Activated T-helper 1 cell treated with anti-CD3 and anti-CD28 coated beads, Interleukin-2, amount 50 U/mL, for 16 hours (primary cell): ENCODE data around the gene MOB1B.
"Not testable (repeated sequence)": the region's sequence is repeated elsewhere in the genome, so short reads cannot be mapped to it uniquely, and the experiment has no call there.

Experiments
- DNase-seq, 2 donors: peaks; one replicate each; pipeline ENCODE4 v3.0.0-alpha.2; 2020; ENCODE audit warnings: low read depth in 1 of 2, low spot score in 1 of 2

Gene MOB1B

DNA sequence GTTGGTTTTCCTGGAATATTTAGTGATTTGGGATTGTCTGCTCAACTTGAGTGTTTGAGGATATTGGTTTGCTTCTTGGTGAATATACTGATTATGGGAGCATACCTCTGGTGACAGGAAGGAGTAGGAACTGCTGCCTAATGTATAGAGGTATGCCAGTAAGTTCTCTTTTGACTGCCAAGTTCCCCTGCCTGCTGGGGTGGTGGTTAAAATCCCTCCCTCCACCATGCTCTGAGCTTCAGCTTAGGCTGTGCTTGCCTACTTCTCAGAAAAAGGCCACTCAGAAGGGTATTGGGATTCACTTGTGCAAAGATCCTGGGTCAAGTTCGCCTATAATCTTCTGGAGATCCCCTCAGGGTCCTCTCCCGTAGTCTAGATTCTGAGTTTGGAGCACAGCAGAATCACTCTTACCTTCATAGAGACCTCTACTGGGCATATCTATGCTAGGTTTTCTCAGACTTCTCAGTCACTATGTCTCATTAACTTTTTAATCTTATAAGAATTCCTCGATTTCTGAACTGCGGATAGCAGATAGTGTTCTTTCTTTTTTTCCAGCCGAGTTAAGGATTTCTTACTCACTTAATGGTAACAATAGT lies 46.6 kb downstream of the MOB1B start:
- no peak for DNase-seq

GRCh38 chr4:70954032-70954431 lies 51.9 kb downstream of the MOB1B start:
- no peak for DNase-seq

DNA sequence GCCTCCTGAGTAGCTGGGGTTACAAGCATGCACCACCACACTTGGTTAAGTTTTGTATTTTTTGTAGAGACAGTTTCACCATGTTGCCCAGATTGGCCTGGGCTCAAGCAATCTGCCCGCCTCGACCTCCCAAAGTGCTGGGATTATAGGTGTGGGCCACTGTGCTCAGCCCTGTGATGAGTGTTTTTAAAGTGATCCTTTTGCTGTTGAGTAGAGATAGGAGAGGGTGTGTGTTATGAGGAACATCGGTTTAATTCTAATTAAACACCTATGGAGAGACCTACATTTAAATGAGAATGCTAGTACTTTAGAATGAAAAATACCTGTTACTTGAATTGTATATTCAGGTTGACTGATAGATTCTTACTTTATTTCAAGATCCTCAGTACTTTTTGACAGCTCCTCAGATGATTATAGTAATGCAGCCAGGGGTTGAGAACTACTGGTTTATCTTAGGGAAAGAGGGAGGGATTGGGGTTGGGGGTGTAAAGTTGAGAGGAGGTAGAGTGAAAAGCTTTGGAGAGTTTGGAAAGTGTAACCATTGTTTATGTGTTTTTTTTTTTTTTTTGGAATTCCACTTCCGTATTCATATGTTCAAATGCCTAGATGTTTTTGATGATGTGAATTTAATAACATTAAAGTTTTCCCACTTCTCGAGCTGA lies 54.5 kb downstream of the MOB1B start:
- DNase-seq, result no peak

GRCh38 chr4:70958681-70959080 lies 56.5 kb downstream of the MOB1B start:
- no peak for DNase-seq

- DNase-seq, result no peak
These were observed 66.9 kb downstream of the MOB1B start for GRCh38 chr4:70969076-70969475.

DNA sequence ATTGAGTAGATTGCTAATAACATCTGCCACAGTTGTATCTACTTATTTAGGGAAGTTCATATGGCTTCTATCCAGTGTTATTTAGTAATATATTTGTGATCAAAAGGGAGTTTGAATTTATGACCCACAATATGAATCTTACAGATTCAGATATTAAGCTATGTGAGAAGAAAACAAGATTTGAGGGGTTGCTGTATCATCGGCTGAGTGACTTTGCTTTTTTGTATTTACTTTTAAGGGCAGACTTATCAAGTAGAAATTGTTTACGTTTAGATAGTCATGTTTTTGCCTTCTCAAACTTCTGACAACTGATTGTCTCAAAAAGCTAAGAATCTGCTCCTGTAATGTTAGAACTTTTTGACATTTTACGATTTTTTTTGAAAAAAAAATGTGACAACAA lies 74.1 kb downstream of the MOB1B start:
- DNase-seq, result no peak

- DNase-seq, result no peak
These were observed 77.4 kb downstream of the MOB1B start for GRCh38 chr4:70979445-70980008.

- no peak for DNase-seq
These were observed 78.0 kb downstream of the MOB1B start for GRCh38 chr4:70980196-70980595.

- DNase-seq, result no peak
These were observed 81.9 kb downstream of the MOB1B start for GRCh38 chr4:70984106-70984505.

DNA sequence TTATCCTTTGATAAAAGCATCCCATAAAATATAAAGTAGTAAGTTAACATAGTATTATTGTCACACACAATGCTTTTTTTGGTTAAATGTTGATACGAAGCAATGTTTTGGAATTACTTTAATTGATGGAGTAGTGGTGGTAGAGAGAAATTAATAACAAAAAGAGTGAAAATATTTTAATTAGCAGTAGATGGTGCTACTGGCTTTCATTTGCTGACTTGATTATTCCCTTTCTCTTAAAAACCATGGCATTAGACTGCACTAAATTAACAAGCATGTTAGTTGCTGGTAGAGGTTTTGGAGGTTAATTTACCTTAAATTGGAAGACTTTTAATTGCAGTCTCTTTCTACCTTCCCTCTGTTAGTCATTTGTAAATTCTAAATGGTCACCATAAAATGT lies 82.4 kb downstream of the MOB1B start:
- no peak for DNase-seq

DNA sequence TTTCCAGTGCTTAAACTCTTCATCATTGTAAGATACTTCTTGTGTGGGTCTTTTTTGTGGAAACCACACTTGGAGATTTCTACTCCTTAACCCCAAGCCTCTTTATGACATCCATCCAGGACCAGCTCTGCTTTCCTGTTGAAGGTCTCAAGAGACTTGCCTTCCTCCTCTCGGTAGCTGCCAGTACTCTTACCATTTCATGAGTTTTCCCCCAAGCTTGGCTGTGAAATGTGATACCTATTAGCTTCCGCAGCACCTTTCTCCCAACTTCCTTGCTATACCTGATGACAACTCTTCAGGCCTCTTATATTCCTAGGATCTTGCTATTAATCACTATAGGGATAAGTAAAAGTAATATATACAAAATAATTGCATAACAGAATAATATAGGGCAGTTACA lies 89.4 kb downstream of the MOB1B start:
- no peak for DNase-seq

- no peak for DNase-seq
These were observed 90.3 kb downstream of the MOB1B start for GRCh38 chr4:70992391-70992881.

DNA sequence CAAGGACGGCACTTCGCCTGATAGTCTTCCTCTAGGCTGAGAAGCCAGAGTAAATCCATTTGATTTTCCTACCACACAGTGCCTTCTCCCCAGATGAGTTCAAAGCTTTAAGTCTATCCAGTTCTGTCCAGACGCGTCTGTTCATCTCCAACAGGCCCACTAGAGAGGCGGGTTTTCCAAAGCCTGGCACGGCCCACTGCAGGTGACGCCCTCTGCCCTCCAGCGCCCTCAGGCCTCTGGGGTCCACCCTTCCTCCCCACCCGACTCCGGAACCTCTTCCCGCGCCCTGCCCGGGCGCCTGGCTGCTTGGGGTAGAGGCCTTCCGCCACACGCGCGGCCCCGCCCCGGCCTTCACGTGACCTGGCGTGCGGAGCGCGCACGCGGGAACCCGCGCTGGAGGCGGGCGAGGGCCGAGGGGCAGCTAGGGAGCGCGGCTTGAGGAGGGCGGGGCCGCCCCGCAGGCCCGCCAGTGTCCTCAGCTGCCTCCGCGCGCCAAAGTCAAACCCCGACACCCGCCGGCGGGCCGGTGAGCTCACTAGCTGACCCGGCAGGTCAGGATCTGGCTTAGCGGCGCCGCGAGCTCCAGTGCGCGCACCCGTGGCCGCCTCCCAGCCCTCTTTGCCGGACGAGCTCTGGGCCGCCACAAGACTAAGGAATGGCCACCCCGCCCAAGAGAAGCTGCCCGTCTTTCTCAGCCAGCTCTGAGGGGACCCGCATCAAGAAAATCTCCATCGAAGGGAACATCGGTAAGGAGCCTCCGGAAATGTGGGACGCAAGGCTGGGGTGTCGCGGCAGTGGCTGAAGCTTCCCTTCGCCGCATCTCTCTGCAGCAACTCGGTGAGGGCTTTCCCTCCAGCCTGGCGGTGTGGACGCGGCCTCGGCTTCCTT lies 91.3 kb downstream of the MOB1B start, which contains the start of gene DCK:
TSS of gene DCK (plus strand) at position 469 of the 888 bp plus-strand sequence. CDS start at position 656, 187 bp downstream.
- DNase-seq, result peak; percentile 64 to 82

GRCh38 chr4:70994069-70994366 lies 91.8 kb downstream of the MOB1B start:
- DNase-seq, result no peak

GRCh38 chr4:70994387-70995099 lies 92.4 kb downstream of the MOB1B start:
- no peak for DNase-seq

DNA sequence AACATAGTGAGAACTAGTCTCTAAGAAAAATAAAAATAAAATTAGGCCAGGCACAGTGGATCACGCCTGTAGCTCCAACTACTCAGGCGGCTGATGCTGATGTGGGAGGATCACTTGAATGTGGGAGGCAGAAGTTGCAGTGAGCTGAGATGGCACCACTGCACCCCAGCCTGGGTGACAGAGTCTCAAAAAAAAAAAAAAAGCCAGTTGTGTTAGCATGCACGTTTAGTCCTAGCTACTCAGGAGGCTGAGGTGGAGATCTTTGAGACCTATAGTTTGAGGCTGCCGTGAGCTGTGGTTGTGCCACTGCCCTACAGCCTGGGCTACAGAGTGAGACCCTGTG lies 93.8 kb downstream of the MOB1B start:
- no peak for DNase-seq

- no peak for DNase-seq
These were observed 94.9 kb downstream of the MOB1B start for GRCh38 chr4:70997036-70997435.

DNA sequence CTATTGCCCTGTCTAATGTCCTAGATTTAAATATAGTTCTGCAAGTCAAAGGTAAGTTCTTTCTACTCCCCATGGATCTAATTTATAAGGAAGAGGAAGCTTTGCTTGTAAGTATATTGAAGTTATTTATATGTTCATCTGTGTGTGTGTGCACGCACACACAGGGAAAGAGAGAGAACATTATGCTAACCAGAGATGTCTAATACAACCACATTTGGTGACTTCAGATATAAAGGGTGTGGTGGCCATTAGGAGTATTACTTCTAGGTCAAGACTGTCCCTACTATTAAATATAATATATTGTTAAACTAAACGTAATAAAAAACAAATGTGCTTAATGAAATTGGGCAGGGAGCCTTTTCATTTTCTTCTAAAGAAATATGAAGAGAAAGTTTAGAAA lies 95.4 kb downstream of the MOB1B start:
- no peak for DNase-seq

- DNase-seq, result not testable (repeated sequence)
These were observed 97.5 kb downstream of the MOB1B start for GRCh38 chr4:70999639-71000038.

GRCh38 chr4:71001363-71001762 lies 99.2 kb downstream of the MOB1B start:
- not testable (repeated sequence) for DNase-seq

- DNase-seq, result peak in 1 of 2 donors; percentile 8
These were observed 102.2 kb downstream of the MOB1B start for GRCh38 chr4:71004281-71004851.
